Measurements from ENCODE around the gene GPR107.

DNA sequence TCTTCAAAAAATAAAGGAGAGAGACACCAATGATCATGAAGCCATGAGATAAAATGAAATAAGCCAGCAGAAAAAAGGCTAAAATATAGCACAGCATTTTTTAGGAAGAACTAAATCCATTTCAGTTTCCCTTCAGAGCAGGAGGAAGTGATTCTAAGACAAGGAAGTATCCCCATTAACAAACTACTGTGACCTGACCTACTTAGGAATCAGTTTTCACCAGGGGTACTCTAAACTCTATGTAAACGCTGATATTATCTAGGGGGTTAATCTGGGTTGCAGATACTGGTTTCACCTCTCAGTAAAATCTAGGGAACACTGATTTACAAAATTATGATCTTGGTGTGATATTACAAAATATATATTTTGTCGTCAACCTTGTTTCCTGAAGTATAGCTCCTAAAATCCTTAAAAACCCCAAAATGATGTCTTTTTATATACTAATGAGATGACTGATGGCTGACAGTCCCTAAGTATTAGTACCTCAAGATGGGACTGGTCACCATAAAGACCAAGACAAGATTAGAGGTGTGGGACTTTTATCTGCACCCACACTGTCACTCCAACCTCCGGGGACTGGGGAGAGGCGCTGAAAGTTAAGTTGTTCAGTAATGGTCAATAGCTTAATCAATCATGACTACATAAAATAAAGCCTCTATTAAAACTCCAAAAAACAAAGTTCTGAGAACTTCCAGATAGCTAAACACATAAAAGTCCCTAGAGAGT, 7.8 kb upstream of the GPR107 start:
- TF ChIP-seq YY1 (IDR thresholded peaks at IDR 0.05; ENCODE audit: insufficient read depth, insufficient read length) = no peak
- no peak for TF ChIP-seq ZNF274 (IDR thresholded peaks at IDR 0.05; ENCODE audit: low read depth, low read length)

All from NT2/D1 (cell line).